Measurements from ENCODE around the gene LRRC2.

The LRRC2 gene

DNA sequence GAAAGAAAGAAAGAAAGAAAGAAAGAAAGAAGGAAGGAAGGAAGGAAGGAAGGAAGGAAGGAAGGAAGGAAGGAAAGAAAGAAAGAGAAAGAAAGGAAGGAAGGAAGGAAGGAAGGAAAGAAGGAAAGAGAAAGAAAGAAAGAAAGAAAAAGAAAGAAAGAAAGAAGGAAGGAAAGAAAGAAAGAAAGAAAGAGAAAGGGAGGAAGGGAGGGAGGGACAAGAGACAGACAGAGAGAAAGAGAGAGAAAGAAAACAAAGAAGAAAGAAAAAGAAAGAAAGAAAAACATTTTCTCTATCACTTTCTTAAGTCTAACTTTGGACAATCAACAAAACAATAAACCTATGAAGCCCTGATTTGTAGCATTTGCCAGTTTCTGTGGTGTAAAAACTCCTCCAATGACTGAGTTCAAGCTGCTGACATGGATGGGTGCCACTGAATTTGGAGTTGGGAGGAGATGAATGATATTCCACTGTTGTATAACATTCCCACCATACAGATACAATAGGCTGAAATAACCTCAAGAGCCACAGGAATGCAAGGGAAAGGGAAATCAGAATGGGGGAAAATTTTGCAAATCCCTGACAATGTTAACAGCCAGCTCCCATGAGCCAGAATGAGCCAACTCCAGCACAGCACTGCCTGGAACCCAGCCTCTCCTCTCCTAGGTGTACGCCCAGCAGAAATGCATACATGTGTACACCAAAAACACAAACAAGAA, 83.3 kb downstream of the LRRC2 start:
- TF ChIP-seq, protein P1, sequence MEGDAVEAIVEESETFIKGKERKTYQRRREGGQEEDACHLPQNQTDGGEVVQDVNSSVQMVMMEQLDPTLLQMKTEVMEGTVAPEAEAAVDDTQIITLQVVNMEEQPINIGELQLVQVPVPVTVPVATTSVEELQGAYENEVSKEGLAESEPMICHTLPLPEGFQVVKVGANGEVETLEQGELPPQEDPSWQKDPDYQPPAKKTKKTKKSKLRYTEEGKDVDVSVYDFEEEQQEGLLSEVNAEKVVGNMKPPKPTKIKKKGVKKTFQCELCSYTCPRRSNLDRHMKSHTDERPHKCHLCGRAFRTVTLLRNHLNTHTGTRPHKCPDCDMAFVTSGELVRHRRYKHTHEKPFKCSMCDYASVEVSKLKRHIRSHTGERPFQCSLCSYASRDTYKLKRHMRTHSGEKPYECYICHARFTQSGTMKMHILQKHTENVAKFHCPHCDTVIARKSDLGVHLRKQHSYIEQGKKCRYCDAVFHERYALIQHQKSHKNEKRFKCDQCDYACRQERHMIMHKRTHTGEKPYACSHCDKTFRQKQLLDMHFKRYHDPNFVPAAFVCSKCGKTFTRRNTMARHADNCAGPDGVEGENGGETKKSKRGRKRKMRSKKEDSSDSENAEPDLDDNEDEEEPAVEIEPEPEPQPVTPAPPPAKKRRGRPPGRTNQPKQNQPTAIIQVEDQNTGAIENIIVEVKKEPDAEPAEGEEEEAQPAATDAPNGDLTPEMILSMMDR (IDR thresholded peaks at IDR 0.05; ENCODE audit: insufficient read depth, low read length), result no peak
- TF ChIP-seq, protein P2, sequence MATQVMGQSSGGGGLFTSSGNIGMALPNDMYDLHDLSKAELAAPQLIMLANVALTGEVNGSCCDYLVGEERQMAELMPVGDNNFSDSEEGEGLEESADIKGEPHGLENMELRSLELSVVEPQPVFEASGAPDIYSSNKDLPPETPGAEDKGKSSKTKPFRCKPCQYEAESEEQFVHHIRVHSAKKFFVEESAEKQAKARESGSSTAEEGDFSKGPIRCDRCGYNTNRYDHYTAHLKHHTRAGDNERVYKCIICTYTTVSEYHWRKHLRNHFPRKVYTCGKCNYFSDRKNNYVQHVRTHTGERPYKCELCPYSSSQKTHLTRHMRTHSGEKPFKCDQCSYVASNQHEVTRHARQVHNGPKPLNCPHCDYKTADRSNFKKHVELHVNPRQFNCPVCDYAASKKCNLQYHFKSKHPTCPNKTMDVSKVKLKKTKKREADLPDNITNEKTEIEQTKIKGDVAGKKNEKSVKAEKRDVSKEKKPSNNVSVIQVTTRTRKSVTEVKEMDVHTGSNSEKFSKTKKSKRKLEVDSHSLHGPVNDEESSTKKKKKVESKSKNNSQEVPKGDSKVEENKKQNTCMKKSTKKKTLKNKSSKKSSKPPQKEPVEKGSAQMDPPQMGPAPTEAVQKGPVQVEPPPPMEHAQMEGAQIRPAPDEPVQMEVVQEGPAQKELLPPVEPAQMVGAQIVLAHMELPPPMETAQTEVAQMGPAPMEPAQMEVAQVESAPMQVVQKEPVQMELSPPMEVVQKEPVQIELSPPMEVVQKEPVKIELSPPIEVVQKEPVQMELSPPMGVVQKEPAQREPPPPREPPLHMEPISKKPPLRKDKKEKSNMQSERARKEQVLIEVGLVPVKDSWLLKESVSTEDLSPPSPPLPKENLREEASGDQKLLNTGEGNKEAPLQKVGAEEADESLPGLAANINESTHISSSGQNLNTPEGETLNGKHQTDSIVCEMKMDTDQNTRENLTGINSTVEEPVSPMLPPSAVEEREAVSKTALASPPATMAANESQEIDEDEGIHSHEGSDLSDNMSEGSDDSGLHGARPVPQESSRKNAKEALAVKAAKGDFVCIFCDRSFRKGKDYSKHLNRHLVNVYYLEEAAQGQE (IDR thresholded peaks at IDR 0.05; ENCODE audit: insufficient replicate concordance, low read depth), result no peak
- TF ChIP-seq POLR2AphosphoS5 (IDR thresholded peaks at IDR 0.05; ENCODE audit: low read depth) (no peak), GABPA (IDR thresholded peaks at IDR 0.05; ENCODE audit: low read depth) (no peak), SPI1 (IDR thresholded peaks at IDR 0.05; ENCODE audit: borderline replicate concordance, low read depth) (no peak)
- no peaks in the 10 kb centered on the region for H3K27me3 ChIP-seq (ENCODE audit: insufficient read depth, poor library complexity, severe bottlenecking)
- H3K27ac ChIP-seq (replicated peaks), result no peak overlapping the region
- no peak for DNase-seq (ENCODE audit: low read depth in 1 of 2, low spot score in 1 of 2)
- no peak overlapping the region for H3K4me3 ChIP-seq (replicated peaks; ENCODE audit: insufficient read depth, low read length)

DNA sequence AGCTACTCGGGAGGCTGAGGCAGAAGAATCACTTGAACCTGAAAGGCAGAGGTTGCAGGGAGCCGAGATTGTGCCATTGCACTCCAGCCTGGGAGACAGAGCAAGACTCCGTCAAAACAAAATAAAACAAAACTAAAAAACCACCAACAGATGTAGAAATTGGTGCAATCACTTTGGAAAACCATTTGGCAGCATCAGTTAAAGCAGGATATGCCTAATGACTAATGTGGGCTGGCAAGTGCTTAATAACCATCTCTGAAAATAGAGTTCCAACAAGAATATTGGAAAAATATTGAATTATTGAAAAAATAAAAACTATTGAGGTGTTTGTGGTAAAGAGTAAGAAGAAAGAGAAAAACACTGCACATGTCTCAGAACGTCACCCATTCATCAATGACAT, 84.5 kb downstream of the LRRC2 start:
- no peak for DNase-seq (ENCODE audit: low read depth in 1 of 2, low spot score in 1 of 2)
- TF ChIP-seq POLR2AphosphoS5 (IDR thresholded peaks at IDR 0.05; ENCODE audit: low read depth) (no peak), SPI1 (IDR thresholded peaks at IDR 0.05; ENCODE audit: borderline replicate concordance, low read depth) (no peak), GABPA (IDR thresholded peaks at IDR 0.05; ENCODE audit: low read depth) (no peak)
- TF ChIP-seq, protein P2 (IDR thresholded peaks at IDR 0.05; ENCODE audit: insufficient replicate concordance, low read depth), result no peak
- TF ChIP-seq, protein P1 (IDR thresholded peaks at IDR 0.05; ENCODE audit: insufficient read depth, low read length), result no peak
- Histone ChIP-seq H3K27me3 (ENCODE audit: insufficient read depth, poor library complexity, severe bottlenecking) (no peaks in the 10 kb centered on the region), H3K4me3 (replicated peaks; ENCODE audit: insufficient read depth, low read length) (no peak overlapping the region), H3K27ac (replicated peaks) (no peak overlapping the region)

DNA sequence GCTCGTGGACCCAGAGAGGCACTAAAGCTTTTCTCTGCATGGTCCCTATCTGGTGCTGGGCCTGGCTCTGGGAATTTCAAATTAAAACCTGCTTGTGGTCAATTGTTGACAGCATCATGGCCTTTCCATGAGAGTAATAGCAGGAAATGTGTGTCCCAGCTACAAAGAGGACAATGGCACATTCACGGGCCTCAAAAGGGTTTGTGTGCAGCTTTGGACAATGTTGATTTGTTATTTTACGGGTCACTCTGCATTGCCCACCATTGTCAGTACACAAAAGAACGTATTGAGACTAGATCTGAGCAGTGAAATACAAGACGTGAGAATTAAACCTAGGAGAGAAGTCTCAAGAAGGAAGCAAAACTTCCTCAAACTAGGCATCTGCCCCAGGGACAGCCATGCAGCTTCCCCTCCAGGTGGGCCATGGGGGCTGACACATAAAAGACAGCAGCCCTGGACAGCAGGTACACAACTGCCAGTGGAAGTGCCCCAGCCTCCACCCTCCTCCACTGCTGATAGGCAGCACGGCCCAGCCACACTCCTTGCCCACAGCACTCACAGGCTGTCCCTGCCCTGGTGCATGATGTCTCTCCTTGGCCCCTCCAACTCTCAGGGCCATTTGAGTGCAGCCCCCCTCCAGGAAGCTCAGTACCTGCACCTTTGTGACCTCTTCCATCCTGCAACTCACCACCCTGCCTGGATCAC, 85.5 kb downstream of the LRRC2 start:
- TF ChIP-seq GABPA (IDR thresholded peaks at IDR 0.05; ENCODE audit: low read depth), result no peak
- TF ChIP-seq, protein P1 (IDR thresholded peaks at IDR 0.05; ENCODE audit: insufficient read depth, low read length), result no peak
- TF ChIP-seq, protein P2 (IDR thresholded peaks at IDR 0.05; ENCODE audit: insufficient replicate concordance, low read depth), result no peak
- no peak for TF ChIP-seq SPI1 (IDR thresholded peaks at IDR 0.05; ENCODE audit: borderline replicate concordance, low read depth)
- TF ChIP-seq POLR2AphosphoS5 (IDR thresholded peaks at IDR 0.05; ENCODE audit: low read depth), result no peak
- H3K27ac ChIP-seq (replicated peaks), result no peak overlapping the region
- no peaks in the 10 kb centered on the region for H3K27me3 ChIP-seq (ENCODE audit: insufficient read depth, poor library complexity, severe bottlenecking)
- no peak for DNase-seq (ENCODE audit: low read depth in 1 of 2, low spot score in 1 of 2)
- no peak overlapping the region for H3K4me3 ChIP-seq (replicated peaks; ENCODE audit: insufficient read depth, low read length)

All from HL-60 (cell line).